SIG-M5 (cell line): ENCODE measurements around the gene FTO.

Experiments
- DNase-seq: peaks from one replicate; lab custom pipeline; 2025; lab: John Stamatoyannopoulos, UW

Gene FTO

DNA sequence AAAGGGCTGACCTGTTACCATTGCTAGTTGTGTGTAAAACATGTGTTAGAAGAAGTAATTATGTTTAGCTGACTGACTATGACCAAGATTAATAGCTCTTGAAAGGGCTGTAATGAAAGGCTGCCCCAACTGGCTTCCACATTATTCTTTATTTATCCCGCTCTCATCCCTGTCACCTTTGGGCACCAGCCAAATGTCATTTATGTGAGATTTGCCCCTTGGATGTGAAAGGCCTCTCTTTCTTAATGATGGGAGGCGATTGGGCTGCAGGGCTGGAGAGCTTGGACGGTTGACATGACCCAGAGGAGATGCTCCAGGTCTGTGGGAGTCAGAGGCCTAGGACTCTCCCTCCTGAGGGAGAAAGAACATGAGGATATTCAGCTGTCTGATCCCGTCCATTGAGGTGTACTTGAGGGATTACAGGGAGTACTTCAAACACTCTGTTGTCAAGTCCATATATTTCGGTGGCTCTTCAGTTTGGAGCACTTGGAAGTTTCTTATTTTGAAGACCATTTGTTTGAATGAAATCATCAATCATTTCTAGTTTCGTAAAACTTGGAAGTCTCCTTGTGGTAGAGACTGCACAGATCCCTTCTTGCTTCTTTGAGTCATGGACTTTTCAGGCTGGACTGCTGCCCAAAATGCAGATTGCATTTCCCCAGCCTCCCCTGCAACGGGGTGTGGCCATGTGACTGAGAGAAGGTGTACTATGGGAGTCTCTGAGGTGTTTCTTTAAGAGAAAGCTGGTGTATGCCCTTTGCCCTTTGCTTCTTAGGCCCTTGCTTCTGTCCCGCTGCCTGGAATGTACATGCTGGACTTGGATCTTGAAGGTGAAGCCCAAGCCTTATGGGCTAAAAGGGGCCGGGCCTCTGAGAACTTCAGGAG is 51.3 kb downstream of the FTO start:
- DNase-seq = no peak

DNA sequence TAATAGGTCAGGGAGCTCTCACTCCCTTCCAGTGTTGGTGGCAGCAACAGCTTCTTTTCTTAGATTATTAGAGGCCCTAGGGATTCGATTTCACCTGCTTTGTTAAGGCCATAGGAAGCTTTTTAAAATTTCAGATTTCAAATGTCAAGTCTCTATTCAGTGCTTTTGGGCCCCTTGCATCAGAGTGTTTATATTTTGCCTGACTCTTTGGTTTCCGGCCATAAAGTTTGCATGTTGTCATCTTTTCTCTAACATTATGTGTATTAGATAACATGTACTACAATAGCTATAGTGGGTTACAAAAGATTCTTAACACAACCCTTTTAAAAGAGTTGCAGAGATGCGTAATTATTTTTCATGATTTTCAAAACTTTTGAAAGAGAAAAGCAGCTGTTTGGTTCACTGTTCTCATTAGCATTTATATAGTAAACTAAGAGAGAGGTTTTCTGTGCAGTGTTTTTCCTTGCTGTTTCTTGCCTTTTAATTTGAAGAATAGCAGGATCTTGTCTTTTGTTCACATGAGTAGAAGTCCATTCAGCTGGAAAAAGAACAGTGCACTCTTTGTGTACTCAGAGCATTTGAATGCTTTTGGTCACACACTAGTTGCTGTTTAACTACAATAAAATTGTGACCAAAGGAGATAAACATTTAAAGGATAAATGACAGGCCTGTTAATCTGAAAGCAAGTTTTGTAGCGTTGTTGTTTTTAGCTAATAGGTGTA is 52.5 kb downstream of the FTO start:
- DNase-seq = no peak

DNA sequence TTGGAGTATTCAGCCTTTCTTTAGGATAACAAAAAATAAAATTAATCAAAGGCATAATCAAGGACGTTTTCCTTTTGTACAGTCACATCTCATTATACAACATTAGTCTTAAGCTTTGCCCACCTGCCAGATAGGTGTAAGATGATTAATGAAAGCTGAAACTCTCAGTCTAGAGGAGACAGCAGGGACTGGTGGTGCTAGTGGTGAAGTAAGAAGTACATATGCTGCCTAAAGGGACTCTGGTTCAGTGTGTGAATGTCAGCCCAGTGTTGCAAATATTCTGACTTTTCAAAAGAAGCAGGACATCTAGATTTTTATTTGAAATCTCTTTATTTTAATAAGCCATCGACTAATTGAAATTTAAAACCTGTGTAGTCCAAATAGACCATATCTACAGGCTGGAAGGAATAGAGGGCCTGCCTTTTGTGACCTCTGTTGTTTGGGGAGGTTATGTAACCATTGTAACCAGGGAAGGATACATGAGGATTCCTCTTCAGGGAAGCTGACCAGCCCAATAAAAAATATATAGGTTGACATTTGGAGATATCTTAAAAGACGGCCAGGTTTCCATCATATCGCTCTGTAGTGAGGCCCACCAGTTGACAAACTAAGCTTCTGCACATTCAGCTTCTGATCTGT is 54.1 kb downstream of the FTO start:
- no peak for DNase-seq

DNA sequence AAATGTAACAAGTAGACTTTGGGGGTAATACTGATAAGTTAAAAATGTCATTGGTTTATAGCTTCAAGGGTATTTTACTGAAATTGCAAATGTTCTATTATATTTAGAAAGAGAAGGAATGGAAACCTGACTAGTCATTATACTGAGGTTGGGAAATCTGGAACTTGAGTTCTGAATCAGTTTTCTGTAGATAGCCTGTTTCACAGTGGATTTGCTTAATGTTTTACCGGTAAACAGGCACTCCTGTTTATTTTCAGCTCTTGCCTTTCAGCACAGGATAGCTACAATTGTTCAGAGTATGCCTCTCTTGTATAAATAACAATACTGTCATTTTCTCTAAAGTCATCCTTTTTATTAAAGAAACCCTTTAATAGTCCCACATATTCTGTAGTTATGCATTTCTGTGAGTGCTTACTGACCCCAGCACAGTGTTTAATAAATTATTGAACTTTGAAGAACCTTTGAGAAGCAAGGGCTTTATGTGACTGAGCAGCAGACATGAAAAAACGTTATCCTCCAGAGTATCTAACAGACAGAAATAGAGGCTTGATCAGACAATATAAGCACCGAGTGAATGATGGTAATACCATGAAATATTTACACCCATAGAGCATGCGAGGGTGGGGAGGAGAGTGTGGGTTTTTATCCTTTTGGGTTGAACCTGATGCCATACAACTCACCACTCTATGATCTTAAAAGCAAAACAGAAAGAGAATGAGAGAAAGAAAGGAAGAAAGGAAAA is 58.2 kb downstream of the FTO start:
- no peak for DNase-seq

DNA sequence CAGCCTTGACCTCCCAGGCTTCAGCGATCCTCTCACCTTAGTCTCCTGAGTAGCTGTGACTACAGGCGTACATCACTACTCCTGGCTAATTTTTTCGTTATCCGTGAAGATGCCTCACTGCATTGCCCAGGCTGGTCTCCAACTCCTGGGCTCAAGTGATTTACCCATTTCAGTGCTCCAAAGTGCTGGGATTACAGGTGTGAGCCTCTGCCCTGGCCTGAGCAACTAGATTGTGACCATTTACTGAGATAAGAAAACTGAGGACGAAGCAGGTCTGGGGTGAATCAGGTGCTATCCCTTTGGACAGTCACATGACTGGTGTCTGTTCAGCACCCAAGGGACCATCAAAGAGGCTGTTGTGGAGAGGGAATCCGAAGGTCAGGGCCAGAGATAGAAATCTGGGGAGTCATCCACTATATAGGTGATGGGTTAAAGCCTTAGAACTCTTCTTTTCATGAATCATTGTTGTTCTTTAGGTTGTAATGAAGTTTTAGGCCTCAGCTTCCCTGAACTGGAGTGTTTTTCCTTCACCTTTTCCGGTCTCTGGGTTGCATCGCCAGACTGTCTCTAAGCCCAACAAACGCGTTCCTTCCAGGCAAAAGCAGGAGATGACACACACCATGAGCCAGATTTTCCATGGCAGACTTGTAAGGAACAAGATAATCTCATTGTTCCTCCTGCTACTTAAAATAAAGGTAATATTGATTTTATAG is 62.5 kb downstream of the FTO start:
- DNase-seq = no peak

DNA sequence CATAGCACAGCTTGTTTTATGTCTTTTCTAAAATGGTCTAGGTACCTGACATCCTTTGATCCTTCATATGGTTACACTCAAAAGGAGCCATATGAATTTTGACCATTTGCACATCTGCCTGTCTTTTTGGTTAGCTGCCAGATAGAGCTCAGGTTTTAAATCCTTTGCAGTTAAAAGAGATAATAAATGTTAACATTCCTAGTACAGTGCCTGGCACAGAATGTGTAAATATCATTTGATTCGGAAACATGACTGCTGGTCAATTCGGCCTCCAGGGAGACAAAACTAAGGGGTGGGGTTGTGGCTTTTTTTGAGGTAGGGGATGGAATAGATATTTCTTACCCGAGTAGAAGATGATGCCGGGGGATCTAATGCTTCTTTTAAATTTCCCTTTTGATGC is 64.2 kb downstream of the FTO start:
- no peak for DNase-seq

DNA sequence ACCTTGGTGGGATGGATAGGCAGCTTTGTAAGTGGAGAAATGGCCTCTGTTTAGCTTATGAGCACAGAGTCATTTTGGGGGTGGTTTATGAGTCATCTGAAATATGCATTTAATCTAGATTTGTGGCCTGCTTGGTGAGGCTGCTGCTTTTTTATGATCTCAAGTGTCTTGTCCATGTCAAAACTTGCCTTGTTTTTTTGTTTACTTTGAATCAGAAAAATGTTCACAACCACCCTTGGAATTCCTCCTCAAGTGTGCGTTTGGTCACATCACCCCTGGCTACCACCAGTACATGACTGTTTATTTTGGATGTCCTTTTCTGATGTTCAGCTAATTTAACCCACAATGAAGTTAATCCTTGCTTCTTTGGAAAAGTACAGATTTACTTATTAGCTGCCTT is 64.6 kb downstream of the FTO start:
- DNase-seq = no peak

DNA sequence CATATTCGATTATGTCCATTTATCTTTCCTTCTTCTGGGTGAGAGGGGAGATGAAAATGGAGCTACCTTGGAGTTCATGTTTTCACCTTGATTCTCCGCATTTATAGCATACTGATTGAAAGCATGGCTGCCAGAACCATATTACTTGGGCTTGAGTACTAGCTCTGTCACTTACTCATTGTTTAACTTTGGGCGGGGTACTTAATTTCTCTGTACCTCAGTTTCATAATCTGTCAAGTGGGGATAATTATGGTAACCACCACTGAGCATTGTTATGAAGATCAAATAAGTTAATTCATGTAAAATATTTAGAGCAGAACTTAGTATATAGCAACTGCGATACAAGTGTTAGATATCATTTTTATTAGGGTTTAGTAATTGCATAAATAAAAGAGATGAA is 65.2 kb downstream of the FTO start:
- DNase-seq = no peak

DNA sequence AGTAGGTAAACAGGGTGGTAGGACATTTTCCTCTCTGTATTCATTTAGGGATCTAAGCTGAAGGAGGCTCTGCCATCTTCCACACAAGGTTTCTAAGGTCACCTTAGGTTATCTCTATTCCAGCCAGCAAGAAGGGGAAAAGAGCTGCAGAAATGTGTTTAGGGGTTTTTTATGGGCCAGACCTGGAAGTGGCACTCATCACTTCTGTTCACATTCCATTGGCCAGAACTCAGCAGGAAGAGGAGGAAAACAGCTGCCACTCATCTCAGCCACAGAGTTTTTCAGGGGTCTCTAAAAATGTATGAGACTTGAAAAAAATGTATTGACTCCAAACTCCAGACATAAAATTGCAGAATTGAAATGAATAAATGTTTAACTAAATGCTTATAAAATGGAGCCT is 65.8 kb downstream of the FTO start:
- DNase-seq = no peak

DNA sequence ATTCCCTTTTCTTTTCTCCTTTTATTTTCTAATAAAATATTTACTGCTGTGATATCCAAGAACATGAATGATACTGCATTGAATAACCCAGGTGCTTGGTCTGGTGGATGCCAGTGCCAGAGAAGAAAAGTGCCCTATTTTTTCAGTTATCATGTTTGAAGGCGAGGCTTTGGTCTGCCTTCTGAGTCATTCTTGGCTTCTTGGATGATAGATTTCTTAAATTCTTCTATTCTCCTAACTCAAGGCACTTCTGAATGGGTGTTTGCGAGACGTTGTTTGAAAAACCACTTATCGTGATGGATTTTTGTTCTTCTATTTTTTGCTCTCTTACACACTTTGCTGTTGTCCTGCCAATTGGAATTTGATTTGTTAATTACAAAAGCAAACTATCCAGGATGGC is 66.7 kb downstream of the FTO start:
- DNase-seq = no peak

DNA sequence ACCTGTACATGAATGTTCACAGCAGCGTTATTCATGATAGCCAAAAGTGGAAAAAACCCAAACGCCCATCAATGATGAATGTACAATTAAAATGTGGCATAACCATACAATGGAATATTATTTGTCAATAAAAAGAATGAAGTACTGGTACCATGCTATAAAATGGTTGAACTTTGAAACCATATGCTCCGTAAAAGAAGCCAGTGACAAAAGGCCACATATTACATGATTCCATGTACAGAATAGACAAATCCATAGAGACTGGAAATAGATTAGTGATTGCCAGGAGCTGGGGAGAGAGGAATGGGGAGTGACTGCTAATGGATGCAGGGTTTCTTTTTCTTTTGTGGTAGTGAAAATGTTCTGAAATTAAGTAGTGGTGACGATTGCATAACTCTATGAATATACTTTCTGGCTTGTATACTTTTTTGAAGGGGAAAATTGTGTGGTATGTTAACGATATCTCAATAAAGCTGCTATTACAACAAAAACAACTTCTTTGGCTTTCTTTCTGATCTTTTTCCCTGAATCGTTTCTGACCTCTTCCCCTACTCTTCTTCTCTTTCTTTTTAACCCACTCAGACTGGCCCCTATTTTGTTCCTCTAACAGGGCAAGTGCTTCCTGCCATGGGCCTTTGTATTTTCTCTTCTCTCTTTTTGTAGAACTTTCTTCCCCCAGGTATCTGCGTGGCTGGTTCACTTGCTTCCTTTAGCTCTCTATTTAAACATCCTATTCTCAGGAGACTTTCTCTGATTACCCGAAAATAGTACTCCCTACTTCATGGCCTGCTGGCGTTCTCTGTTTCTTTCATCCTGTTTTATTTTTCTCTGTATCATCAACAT is 67.9 kb downstream of the FTO start:
- DNase-seq = no peak

DNA sequence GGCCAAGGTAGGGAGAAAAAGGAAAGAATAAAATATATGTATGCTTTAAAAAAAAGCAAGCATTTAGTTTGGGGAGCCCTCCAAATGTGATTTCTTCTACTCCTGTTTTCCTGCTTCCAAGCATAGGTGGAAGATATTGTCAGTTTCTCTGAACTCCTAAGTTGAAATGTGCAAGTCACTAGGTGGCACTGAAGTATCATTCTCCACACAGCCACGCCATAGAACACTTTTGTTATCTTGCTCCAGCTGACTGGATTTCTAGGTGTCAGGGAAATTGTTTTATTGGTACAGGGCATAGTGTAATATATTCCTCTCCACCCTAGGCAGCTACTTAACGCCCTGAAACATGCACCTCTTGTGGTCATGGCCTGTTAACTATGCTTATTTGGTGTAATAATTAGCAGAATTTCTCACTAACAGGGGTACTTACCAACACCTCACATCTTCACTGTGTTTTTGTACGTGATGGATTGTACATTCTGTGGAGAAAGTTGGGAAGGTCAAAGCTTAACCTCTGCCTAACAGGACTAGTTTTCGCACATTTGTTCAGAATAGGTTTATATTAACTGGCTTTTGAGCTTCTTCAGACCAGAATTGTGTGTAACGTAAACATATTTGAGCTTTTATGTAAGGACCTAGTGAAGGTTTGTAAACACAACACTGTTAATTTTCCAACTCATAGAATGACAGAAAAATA is 69.3 kb downstream of the FTO start:
- DNase-seq = no peak

DNA sequence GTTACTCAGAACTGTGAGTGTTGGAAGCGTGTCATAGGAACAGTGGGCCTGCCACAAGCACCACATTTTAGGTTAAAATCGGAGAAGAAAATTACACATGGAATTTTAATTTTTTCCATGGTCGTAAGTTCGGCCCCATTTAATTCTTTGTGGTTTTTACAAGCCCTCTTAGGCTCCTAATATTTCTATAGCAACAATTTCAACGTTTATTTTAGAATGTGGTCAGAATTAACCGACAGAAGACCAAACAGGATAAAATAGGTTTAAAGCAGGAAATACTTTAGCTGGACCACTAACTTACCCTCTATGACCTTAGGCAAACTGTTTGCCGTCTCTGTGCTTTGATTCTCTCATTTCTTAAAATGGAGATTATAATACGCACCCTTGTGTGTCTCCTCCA is 69.9 kb downstream of the FTO start:
- no peak for DNase-seq

DNA sequence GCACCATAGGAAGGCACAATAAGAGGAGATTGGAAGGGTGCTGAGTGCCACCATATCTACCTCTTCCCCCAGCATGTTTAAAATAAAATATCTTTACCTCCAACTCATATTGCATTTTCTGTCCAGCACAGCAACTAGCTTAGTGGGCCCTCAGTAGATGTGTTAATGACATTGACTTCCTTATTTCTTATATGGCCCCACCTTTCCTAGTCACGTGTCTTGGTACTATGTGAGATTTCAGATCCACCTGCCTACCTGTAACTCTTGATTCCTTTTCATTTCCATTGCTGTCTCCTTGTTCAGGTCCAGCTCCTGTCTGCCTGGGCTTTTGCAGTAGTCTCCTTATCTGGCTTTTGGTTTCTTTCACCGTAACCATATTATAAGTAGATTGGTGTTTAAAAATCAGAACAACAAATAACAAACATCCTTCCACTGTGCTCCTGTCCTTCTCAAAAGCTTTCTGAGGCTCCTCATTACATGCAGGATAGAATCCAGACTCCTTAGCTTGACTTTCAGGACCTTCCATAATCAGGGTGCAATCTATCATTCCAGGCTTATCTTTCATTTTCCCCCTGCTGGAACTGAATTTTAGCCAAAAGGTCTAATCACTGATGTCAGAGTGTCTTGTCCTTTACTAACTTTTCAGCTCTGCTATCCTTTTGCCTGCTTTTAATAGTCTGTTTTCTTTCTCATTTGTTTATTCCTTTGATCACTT is 71.3 kb downstream of the FTO start:
- DNase-seq = no peak

DNA sequence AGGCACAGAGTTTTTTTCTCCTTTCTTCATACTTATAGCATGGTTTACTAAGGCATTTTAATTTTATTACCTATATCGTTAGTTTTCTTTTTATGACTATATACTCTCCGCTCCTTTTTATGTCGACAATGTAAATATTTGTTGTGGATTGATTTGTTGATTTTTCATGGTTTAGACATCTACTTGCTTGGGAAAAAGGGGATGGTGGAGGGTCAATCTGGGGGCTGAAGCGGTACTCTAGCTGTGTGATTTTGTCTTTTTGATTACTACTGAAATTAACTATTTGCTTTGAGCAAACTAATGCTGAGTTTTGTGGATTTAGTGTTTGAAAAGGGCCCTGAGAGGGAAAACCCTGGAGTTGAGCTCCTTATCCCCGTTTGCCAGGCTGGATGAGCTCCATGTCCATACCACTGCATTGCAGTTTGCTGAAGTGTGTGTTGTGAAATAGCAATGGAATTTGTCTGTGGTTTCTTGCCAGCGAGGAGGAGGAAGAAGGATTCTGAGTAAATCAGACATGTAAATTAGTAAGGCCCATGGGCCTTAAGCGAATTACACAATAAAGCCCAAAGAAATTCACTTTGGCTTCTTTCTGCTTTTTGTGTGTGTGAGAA is 72.0 kb downstream of the FTO start:
- DNase-seq = peak; percentile 57

DNA sequence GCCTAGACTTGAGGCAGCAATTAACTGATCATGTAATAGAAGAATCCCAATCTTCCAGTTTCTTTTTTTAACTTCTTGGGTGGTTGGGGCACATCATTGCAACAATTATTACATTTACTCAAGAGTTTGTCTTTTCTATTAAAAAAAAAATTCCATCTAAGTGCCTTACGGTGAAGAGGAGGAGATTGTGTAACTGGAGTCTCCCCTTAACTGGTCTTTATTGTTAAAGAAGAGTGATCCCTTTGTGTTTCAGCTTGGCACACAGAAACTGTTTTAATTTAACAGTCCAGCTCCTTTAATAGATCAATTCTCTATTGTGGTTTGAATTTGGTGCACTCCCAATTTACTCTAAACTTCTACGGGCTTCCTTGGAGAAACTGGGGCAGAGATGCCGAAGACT is 75.2 kb downstream of the FTO start:
- DNase-seq = no peak

DNA sequence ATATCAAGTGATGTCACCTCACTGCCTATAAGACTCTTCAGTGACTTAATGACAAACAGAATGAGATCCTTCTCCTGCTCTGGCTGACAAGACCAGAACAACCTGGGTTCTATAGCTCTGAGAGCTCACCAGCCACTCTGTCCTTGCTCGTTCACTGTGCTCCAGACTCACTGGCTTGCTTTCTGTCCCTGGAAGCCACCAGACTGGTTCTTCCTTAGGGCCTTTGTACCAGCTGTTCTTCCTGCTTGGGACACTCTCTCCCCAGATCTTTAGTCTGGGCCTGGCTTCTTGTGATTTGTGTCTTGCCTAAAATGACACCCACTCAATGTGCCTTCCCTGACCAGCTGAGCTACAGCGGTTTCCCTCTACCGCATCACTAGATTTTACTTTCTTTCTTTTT is 76.1 kb downstream of the FTO start:
- no peak for DNase-seq

DNA sequence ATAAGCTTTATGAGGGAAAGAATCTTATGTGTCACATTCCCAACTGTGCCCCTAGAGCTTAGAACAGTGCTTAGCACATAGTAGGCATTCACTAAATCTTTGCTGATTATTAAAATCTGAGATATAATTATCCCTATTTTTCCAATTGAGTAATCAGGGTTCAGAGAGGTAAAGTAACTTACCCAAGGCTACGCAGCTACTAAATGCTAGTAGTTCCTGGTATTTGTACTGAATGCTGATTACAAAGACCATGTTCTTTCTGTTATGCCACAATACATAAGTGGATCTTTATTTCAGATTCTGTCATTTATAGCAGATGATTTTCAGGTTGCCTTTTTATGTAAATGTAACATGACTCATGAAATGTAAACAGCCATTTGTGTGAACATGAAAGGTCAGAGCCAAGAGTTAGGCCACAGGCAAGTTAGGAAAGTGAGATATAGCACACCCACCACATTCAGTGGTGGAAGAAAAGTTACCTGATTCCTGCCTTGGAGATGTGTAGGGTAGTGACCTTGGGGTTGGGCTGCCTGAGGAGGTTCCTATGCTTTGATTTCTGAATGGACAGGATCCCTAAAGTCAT is 77.2 kb downstream of the FTO start:
- no peak for DNase-seq

DNA sequence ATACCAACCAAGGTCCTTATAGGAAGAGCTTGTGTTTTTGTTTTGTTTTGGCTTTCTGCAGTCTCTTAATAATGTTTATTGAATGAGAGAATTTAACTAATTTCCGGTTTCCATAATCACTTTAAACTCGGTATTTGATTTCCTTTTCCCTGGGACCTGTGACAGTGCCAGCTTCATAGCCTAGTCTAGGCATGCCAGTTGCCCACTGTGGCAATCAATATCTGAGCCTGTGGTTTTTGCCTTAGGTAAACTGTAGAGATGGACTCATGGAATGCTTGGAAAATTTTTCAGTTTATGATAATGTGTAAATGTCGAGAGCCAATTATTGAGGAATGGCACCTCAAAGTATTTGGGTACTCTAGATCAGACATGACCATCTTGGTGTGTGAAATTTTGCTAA is 78.2 kb downstream of the FTO start:
- DNase-seq = no peak
